HepG2 (cell line): Measurements from ENCODE around the gene GDAP1L1. TPM values are rescaled to one million over a fixed set of nuclear protein-coding genes. Genes with fewer than 3 reads are reported as not detected.
A peak's percentile ranks its signal among the peaks of the same experiment; 100 is the strongest.

Experiments
- CREB1 ChIP-seq, 2 experiments: fragments of 450-650 bp in 1 of 2; IDR thresholded peaks; 2 replicates each; pipeline ENCODE4 v1.6.1; 2016 to 2017; ENCODE audit warnings: control low read depth in 1 of 2, mild to moderate bottlenecking in 1 of 2, missing compliant biosample characterization in 1 of 2, missing genetic modification characterization in 1 of 2
- CSRNP2 ChIP-seq: sonication (generic); formaldehyde crosslinking; conservative IDR thresholded peaks from 2 replicates; pipeline ENCODE4 v1.8.0; 2022; ENCODE audit warnings: low read depth, missing genetic modification reagents
- RBM39 ChIP-seq: fragments of 200-400 bp; formaldehyde crosslinking; IDR thresholded peaks from one replicate; pipeline ENCODE4 v1.6.1; 2018; ENCODE audit warnings: antibody characterized with exemption, mild to moderate bottlenecking, low read depth, low read length; ENCODE audit not compliant: poor library complexity, severe bottlenecking
- SOX5 ChIP-seq: IDR thresholded peaks from 2 replicates; pipeline ENCODE4 v1.6.1; 2016; ENCODE audit warnings: borderline replicate concordance
- TAF15 ChIP-seq: fragments of 200-400 bp; formaldehyde crosslinking; IDR thresholded peaks from one replicate; pipeline ENCODE4 v1.6.1; 2018; ENCODE audit warnings: mild to moderate bottlenecking, low read depth, low read length; ENCODE audit not compliant: poor library complexity, severe bottlenecking
- TARDBP ChIP-seq: sonication (generic); formaldehyde crosslinking; IDR thresholded peaks from 2 replicates; pipeline ENCODE4 v1.8.0; 2022; ENCODE audit warnings: mild to moderate bottlenecking, missing genetic modification reagents
- THYN1 ChIP-seq: sonication (generic); formaldehyde crosslinking; IDR thresholded peaks from 2 replicates; pipeline ENCODE4 v1.8.1; 2023; ENCODE audit warnings: low read depth, mild to moderate bottlenecking, moderate library complexity, missing genetic modification reagents, borderline replicate concordance
- ZGPAT ChIP-seq: IDR thresholded peaks from 2 replicates; pipeline ENCODE4 v1.6.1; 2016; ENCODE audit warnings: mild to moderate bottlenecking
- ZNF124 ChIP-seq: sonication (generic); formaldehyde crosslinking; IDR thresholded peaks from 2 replicates; pipeline ENCODE4 v1.4.0; 2020; ENCODE audit warnings: missing genetic modification reagents
- polyA plus RNA-seq, 8 experiments: library from polyadenylated mRNA; depleted of rRNA in 3 of 8; stranded (reverse) in 7 of 8; unstranded in 1 of 8; fragments of >200 nt; fragmentation: Illumina TruSeq in 4 of 8; extraction: Trizol in 4 of 8; gene quantifications; 2 replicates each; pipeline versions ENCODE4 v1.2.1 to v1.2.3, GENCODE V29; 2011 to 2016; ENCODE audit warnings: low read depth in 4 of 8, missing spikeins in 1 of 8, mixed read lengths in 1 of 8; ENCODE audit not compliant: insufficient read depth in 1 of 8
- total RNA-seq, 5 experiments: library from RNA; depleted of rRNA; stranded (reverse); fragments of >200 nt; fragmentation: Illumina TruSeq; extraction: Trizol; gene quantifications; 2 replicates each; pipeline ENCODE4 v1.2.3, GENCODE V29; 2016; ENCODE audit warnings: low read depth in 1 of 5

The GDAP1L1 gene
- total and polyA plus RNA-seq, 2 of the 13 experiments (the other 11 are each of a cell fraction or from before 2014, with no cell fraction given) = 0.04 TPM; not detected in 1

GRCh38 chr20:44209686-44210405, 37.3 kb upstream of the GDAP1L1 start (continued):
- TF ChIP-seq ZGPAT (peak; percentile 5; the same call in 1 of the 2 replicates), TARDBP (CRISPR knock-in tag) (no peak), RBM39 (no peak), SOX5 (CRISPR knock-in tag) (0 out of 2 replicates have a peak, but pooled peaks have one; percentile 15), CSRNP2 (CRISPR knock-in tag) (no peak), TAF15 (no peak), ZNF124 (CRISPR knock-in tag) (no peak), CREB1 (IDR thresholded peaks at IDR 0.05) (no peak), CREB1 (CRISPR knock-in tag; IDR thresholded peaks at IDR 0.05) (no peak), THYN1 (CRISPR knock-in tag) (no peak)
